ENCODE data around the gene MACO1.

- TF ChIP-seq EZH2 (optimal IDR thresholded peaks at IDR 0.05; ENCODE audit: low read depth, low read length) (no peak), CTCF (IDR thresholded peaks at IDR 0.05; ENCODE audit: low read length) (no peak), EZH2phosphoT487 (IDR thresholded peaks at IDR 0.05; ENCODE audit: low read length) (no peak)
Observed at GRCh38 chr1:25482211-25482610, 51.5 kb downstream of the MACO1 start.

Data from MM.1S (cell line).